Limb (tissue), 2 donors: ENCODE measurements around the gene RSPH6A.
"Not testable (repeated sequence)": the region's sequence is repeated elsewhere in the genome, so short reads cannot be mapped to it uniquely, and the experiment has no call there.

Experiments used
- DNase-seq, 2 donors: peaks; one replicate each; pipeline ENCODE4 v3.0.0-alpha.2; 2016; ENCODE audit errors: extremely low spot score in 2 of 2

Gene RSPH6A

GRCh38 chr19:45804140-45804958, 10.8 kb downstream of the RSPH6A start:
- no peak for DNase-seq

- DNase-seq, result no peak
Observed at GRCh38 chr19:45801603-45802175, 13.4 kb downstream of the RSPH6A start.

- peak in 1 of 2 donors; percentile 30 for DNase-seq
Observed at GRCh38 chr19:45800070-45800553, 15.0 kb downstream of the RSPH6A start.

- not testable (repeated sequence) for DNase-seq
Observed at GRCh38 chr19:45799541-45799940, 15.6 kb downstream of the RSPH6A start.

GRCh38 chr19:45798995-45799517, 16.1 kb downstream of the RSPH6A start:
- DNase-seq, result peak; percentile 67 to 83

- no peak for DNase-seq
Observed at GRCh38 chr19:45794627-45795026, 20.5 kb downstream of the RSPH6A start.

- DNase-seq, result no peak
Observed at GRCh38 chr19:45793876-45794275, 21.2 kb downstream of the RSPH6A start.

- no peak for DNase-seq
Observed at GRCh38 chr19:45793178-45793564, 21.9 kb downstream of the RSPH6A start.

- DNase-seq, result peak; percentile 99 to 100
Observed at GRCh38 chr19:45792470-45793177, 22.5 kb downstream of the RSPH6A start, which contains the start of gene DMWD. Gene DMWD (minus strand): TSS chr19:45792845. CDS start chr19:45792756, 89 bp downstream.

- no peak for DNase-seq
Observed at GRCh38 chr19:45791744-45792469, 23.2 kb downstream of the RSPH6A start.

GRCh38 chr19:45790942-45791341, 24.2 kb downstream of the RSPH6A start:
- DNase-seq, result no peak

GRCh38 chr19:45789035-45789786, 25.9 kb downstream of the RSPH6A start:
- no peak for DNase-seq

GRCh38 chr19:45786533-45786894, 28.6 kb downstream of the RSPH6A start:
- DNase-seq, result no peak

GRCh38 chr19:45785781-45786532, 29.2 kb downstream of the RSPH6A start:
- peak in 1 of 2 donors; percentile 31 for DNase-seq

GRCh38 chr19:45785097-45785496, 30.0 kb downstream of the RSPH6A start:
- no peak for DNase-seq

- no peak for DNase-seq
Observed at GRCh38 chr19:45784096-45784495, 31.0 kb downstream of the RSPH6A start.

- DNase-seq, result no peak
Observed at GRCh38 chr19:45782820-45783785, 32.0 kb downstream of the RSPH6A start.

- DNase-seq, result no peak
Observed at GRCh38 chr19:45782162-45782691, 32.9 kb downstream of the RSPH6A start, which contains the start of gene DMPK. Gene DMPK (minus strand): TSS chr19:45782490. CDS start chr19:45782352, 138 bp downstream.
